Trophoblast cell (in vitro differentiated cells and primary cell): ENCODE data around the gene GAS2.
A peak's percentile ranks its signal among the peaks of the same experiment; 100 is the strongest.

ENCODE experiments used
- DNase-seq, 2 donors: peaks; one replicate each; pipeline ENCODE4 v3.0.0-alpha.2; 2016
- H2AFZ ChIP-seq: 2 replicates; pipeline ENCODE4 v1.6.1; 2013; ENCODE audit warnings: low read length, moderate library complexity, mild to moderate bottlenecking; ENCODE audit not compliant: insufficient read depth, poor library complexity
- H2AK5ac ChIP-seq: 2 replicates; pipeline ENCODE4 v1.6.1; 2013; ENCODE audit warnings: mild to moderate bottlenecking, low read length
- H2BK120ac ChIP-seq: 2 replicates; pipeline ENCODE4 v1.6.1; 2013; ENCODE audit warnings: low read length, mild to moderate bottlenecking, moderate library complexity; ENCODE audit not compliant: insufficient read depth, poor library complexity
- H2BK12ac ChIP-seq: 2 replicates; pipeline ENCODE4 v1.6.1; 2013; ENCODE audit warnings: mild to moderate bottlenecking, low read length, moderate library complexity
- H2BK5ac ChIP-seq: 2 replicates; pipeline ENCODE4 v1.6.1; 2013; ENCODE audit warnings: low read length, low read depth, moderate library complexity, mild to moderate bottlenecking; ENCODE audit not compliant: poor library complexity
- H3K14ac ChIP-seq: 2 replicates; pipeline ENCODE4 v1.6.1; 2013; ENCODE audit warnings: mild to moderate bottlenecking, low read length
- H3K18ac ChIP-seq: 2 replicates; pipeline ENCODE4 v1.6.1; 2013; ENCODE audit warnings: mild to moderate bottlenecking, low read length
- H3K23ac ChIP-seq: 2 replicates; pipeline ENCODE4 v1.6.1; 2013; ENCODE audit warnings: low read length
- H3K27ac ChIP-seq: 2 replicates; pipeline ENCODE4 v1.5.1; 2013; ENCODE audit warnings: low read depth, mild to moderate bottlenecking, inconsistent platforms, low read length, moderate library complexity
- H3K27me3 ChIP-seq: 2 replicates; pipeline ENCODE4 v1.6.1; 2013; ENCODE audit warnings: inconsistent platforms, mild to moderate bottlenecking, low read length, moderate library complexity; ENCODE audit not compliant: insufficient read depth
- H3K36me3 ChIP-seq, 2 experiments: 1 replicate in 1 of 2; 2 replicates in 1 of 2; pipeline ENCODE4 v1.6.1; 2013; ENCODE audit warnings: low read length in 2 of 2, mild to moderate bottlenecking in 2 of 2, moderate library complexity in 1 of 2; ENCODE audit not compliant: insufficient read depth in 2 of 2, control insufficient read depth in 1 of 2
- H3K4ac ChIP-seq: 2 replicates; pipeline ENCODE4 v1.6.1; 2013; ENCODE audit warnings: low read depth, mild to moderate bottlenecking, low read length, moderate library complexity
- H3K4me1 ChIP-seq, 2 experiments: 1 replicate in 1 of 2; 2 replicates in 1 of 2; pipeline ENCODE4 v1.6.1; 2013; ENCODE audit warnings: low read length in 2 of 2, mild to moderate bottlenecking in 2 of 2, moderate library complexity in 1 of 2; ENCODE audit not compliant: insufficient read depth in 2 of 2, control insufficient read depth in 1 of 2
- H3K4me2 ChIP-seq: 2 replicates; pipeline ENCODE4 v1.6.1; 2013; ENCODE audit warnings: inconsistent platforms, mild to moderate bottlenecking, low read length, moderate library complexity
- H3K4me3 ChIP-seq: 2 replicates; pipeline ENCODE4 v1.5.1; 2013; ENCODE audit warnings: mild to moderate bottlenecking, low read depth, low read length, inconsistent platforms
- H3K79me1 ChIP-seq: one replicate; pipeline ENCODE4 v1.6.1; 2013; ENCODE audit warnings: low read length
- H3K79me2 ChIP-seq: 2 replicates; pipeline ENCODE4 v1.6.1; 2013; ENCODE audit warnings: low read length, mild to moderate bottlenecking; ENCODE audit not compliant: control insufficient read depth, insufficient read depth, poor library complexity
- H3K9ac ChIP-seq: 2 replicates; pipeline ENCODE4 v1.6.1; 2013; ENCODE audit warnings: mild to moderate bottlenecking, low read length
- H3K9me3 ChIP-seq: 2 replicates; pipeline ENCODE4 v1.6.1; 2013; ENCODE audit warnings: low read depth, mild to moderate bottlenecking, control low read depth, inconsistent platforms, low read length; ENCODE audit not compliant: insufficient read depth
- H4K12ac ChIP-seq: 2 replicates; pipeline ENCODE4 v1.6.1; 2013; ENCODE audit warnings: low read depth, mild to moderate bottlenecking, low read length, moderate library complexity
- H4K8ac ChIP-seq: 2 replicates; pipeline ENCODE4 v1.6.1; 2013; ENCODE audit warnings: low read depth, mild to moderate bottlenecking, low read length, moderate library complexity
- H4K91ac ChIP-seq: one replicate; pipeline ENCODE4 v1.6.1; 2013; ENCODE audit warnings: low read depth, mild to moderate bottlenecking, low read length, moderate library complexity
- WGBS: extraction: QIAGEN DNeasy Blood & Tissue Kit; methylation state at CpG from one replicate; pipeline ENCODE4 v1.1.7; 2013; ENCODE audit warnings: missing lambda C conversion rate; ENCODE audit not compliant: insufficient read length, insufficient coverage; ENCODE audit errors: extremely low coverage; 5-methylcytosine and 5-hydroxymethylcytosine counted together

Gene GAS2

GRCh38 chr11:22822203-22822602, 155.8 kb downstream of the GAS2 start:
- no peak overlapping the region for H2BK5ac ChIP-seq
- H3K79me1 ChIP-seq, result no peaks in the 10 kb centered on the region
- DNase-seq, result no peak
- no peak overlapping the region for H3K27ac ChIP-seq
- no peak overlapping the region for H4K12ac ChIP-seq
- no peak overlapping the region for H2BK12ac ChIP-seq
- H3K9ac ChIP-seq, result no peak overlapping the region
- no peaks in the 10 kb centered on the region for H3K9me3 ChIP-seq
- no peaks in the 10 kb centered on the region for H3K79me2 ChIP-seq
- H4K8ac ChIP-seq, result no peak overlapping the region
- no peak overlapping the region for H3K18ac ChIP-seq
- no peak overlapping the region for H4K91ac ChIP-seq
- H2AK5ac ChIP-seq, result no peak overlapping the region
- H3K23ac ChIP-seq, result no peak overlapping the region
- no CpG with 5 or more reads among the region's 2 CpGs for WGBS
- H2AFZ ChIP-seq, result no peak overlapping the region
- no peaks in the 10 kb centered on the region for H3K4me1 ChIP-seq
- no peak overlapping the region for H3K4me3 ChIP-seq
- no peak overlapping the region for H2BK120ac ChIP-seq
- no peaks in the 10 kb centered on the region for H3K36me3 ChIP-seq
- no peaks in the 10 kb centered on the region for H3K27me3 ChIP-seq
- H3K4ac ChIP-seq, result no peak overlapping the region
- H3K14ac ChIP-seq, result no peak overlapping the region
- H3K4me2 ChIP-seq, result no peak overlapping the region

- no peaks in the 10 kb centered on the region for H3K36me3 ChIP-seq
- no peak overlapping the region for H3K23ac ChIP-seq
- no peak overlapping the region for H2BK5ac ChIP-seq
- no peaks in the 10 kb centered on the region for H3K27me3 ChIP-seq
- H3K4ac ChIP-seq, result no peak overlapping the region
- no peak overlapping the region for H2BK120ac ChIP-seq
- H3K9ac ChIP-seq, result no peak overlapping the region
- H2AFZ ChIP-seq, result no peak overlapping the region
- no peak overlapping the region for H2AK5ac ChIP-seq
- H3K4me3 ChIP-seq, result no peak overlapping the region
- H3K4me1 ChIP-seq, result no peaks in the 10 kb centered on the region
- H3K4me2 ChIP-seq, result no peak overlapping the region
- 100% methylated on average over 1 of the region's 6 CpGs for WGBS
- H4K12ac ChIP-seq, result no peak overlapping the region
- H4K8ac ChIP-seq, result no peak overlapping the region
- H3K27ac ChIP-seq, result no peak overlapping the region
- no peaks in the 10 kb centered on the region for H3K9me3 ChIP-seq
- no peak overlapping the region for H3K14ac ChIP-seq
- no peak for DNase-seq
- H3K18ac ChIP-seq, result no peak overlapping the region
- H2BK12ac ChIP-seq, result no peak overlapping the region
- peaks cover 2% of the 10 kb centered on the region for H3K79me2 ChIP-seq
- peaks cover 3% of the 10 kb centered on the region for H3K79me1 ChIP-seq
- H4K91ac ChIP-seq, result no peak overlapping the region
Measured at GRCh38 chr11:22828373-22828772, 162.0 kb downstream of the GAS2 start.

GRCh38 chr11:22829231-22830081, 163.0 kb downstream of the GAS2 start, which contains the start of gene SVIP:
TSS of gene SVIP (minus strand) at chr11:22829801. CDS start at chr11:22829748, 53 bp downstream.
- Histone ChIP-seq H3K79me1 (peaks cover 3% of the 10 kb centered on the region), H3K36me3 (no peaks in the 10 kb centered on the region), H3K4me2 (peak within 1 kb of the TSS; percentile 91), H3K23ac (no peak within 1 kb of the TSS), H2AFZ (peak within 1 kb of the TSS; percentile 82), H2BK5ac (no peak within 1 kb of the TSS), H2BK120ac (no peak within 1 kb of the TSS), H4K8ac (peak within 1 kb of the TSS; percentile 68), H3K4me3 (peak within 1 kb of the TSS; percentile 87), H3K79me2 (peaks cover 2% of the 10 kb centered on the region), H3K9ac (peak within 1 kb of the TSS; percentile 76), H3K14ac (peak within 1 kb of the TSS; percentile 49), H2AK5ac (no peak within 1 kb of the TSS), H2BK12ac (no peak within 1 kb of the TSS), H3K4me1 (no peaks in the 10 kb centered on the region), H3K27me3 (no peaks in the 10 kb centered on the region), H3K18ac (no peak within 1 kb of the TSS), H3K27ac (no peak within 1 kb of the TSS), H4K91ac (peak within 1 kb of the TSS; percentile 25), H3K9me3 (no peaks in the 10 kb centered on the region), H3K4ac (no peak within 1 kb of the TSS), H4K12ac (peak within 1 kb of the TSS; percentile 11)
- WGBS, result no CpG with 5 or more reads among the region's 79 CpGs
- peak; percentile 65 for DNase-seq

GRCh38 chr11:22830082-22830414, 163.6 kb downstream of the GAS2 start:
- Histone ChIP-seq H2AFZ (no peak overlapping the region), H3K9ac (no peak overlapping the region), H3K4me2 (peak overlapping the region; percentile 58), H3K36me3 (no peaks in the 10 kb centered on the region), H3K27ac (no peak overlapping the region), H4K12ac (no peak overlapping the region), H2BK5ac (no peak overlapping the region), H3K14ac (no peak overlapping the region), H3K4me3 (no peak overlapping the region), H3K9me3 (no peaks in the 10 kb centered on the region), H3K4me1 (no peaks in the 10 kb centered on the region), H2BK12ac (no peak overlapping the region), H3K79me1 (peaks cover 3% of the 10 kb centered on the region), H2AK5ac (no peak overlapping the region), H3K4ac (no peak overlapping the region), H4K8ac (no peak overlapping the region), H3K27me3 (no peaks in the 10 kb centered on the region), H4K91ac (no peak overlapping the region), H3K79me2 (peaks cover 2% of the 10 kb centered on the region), H3K18ac (no peak overlapping the region), H3K23ac (no peak overlapping the region), H2BK120ac (no peak overlapping the region)
- DNase-seq, result no peak
- no CpG with 5 or more reads among the region's 4 CpGs for WGBS
